Neuronal stem cell (in vitro differentiated cells): ENCODE results near the gene EIF5.
A peak's percentile ranks its signal among the peaks of the same experiment; 100 is the strongest.

ENCODE experiments used
- DNase-seq: peaks from one replicate; pipeline ENCODE4 v3.0.0-alpha.2; 2013; ENCODE audit warnings: low spot score
- H2AFZ ChIP-seq: one replicate; pipeline ENCODE4 v1.6.1; 2013; ENCODE audit warnings: mild to moderate bottlenecking, low read length, inconsistent platforms
- H2AK5ac ChIP-seq: 2 replicates; pipeline ENCODE4 v1.6.1; 2013; ENCODE audit warnings: low read depth, mild to moderate bottlenecking, inconsistent platforms, low read length, moderate library complexity, mixed read lengths
- H2BK120ac ChIP-seq: 2 replicates; pipeline ENCODE4 v1.6.1; 2013; ENCODE audit warnings: low read depth, mild to moderate bottlenecking, inconsistent platforms, low read length, moderate library complexity, mixed read lengths
- H2BK12ac ChIP-seq: one replicate; pipeline ENCODE4 v1.6.1; 2013; ENCODE audit warnings: low read length, inconsistent platforms
- H2BK15ac ChIP-seq: 2 replicates; pipeline ENCODE4 v1.6.1; 2013; ENCODE audit warnings: mild to moderate bottlenecking, low read length, inconsistent platforms, mixed read lengths
- H2BK5ac ChIP-seq: one replicate; pipeline ENCODE4 v1.6.1; 2013; ENCODE audit warnings: inconsistent platforms, mild to moderate bottlenecking, low read length, moderate library complexity
- H3K14ac ChIP-seq: one replicate; pipeline ENCODE4 v1.6.1; 2013; ENCODE audit warnings: low read length, inconsistent platforms
- H3K18ac ChIP-seq: 2 replicates; pipeline ENCODE4 v1.6.1; 2013; ENCODE audit warnings: low read length, inconsistent platforms
- H3K23ac ChIP-seq: 2 replicates; pipeline ENCODE4 v1.6.1; 2013; ENCODE audit warnings: low read depth, mild to moderate bottlenecking, mixed read lengths, low read length, inconsistent platforms; ENCODE audit not compliant: poor library complexity
- H3K27ac ChIP-seq: replicated peaks from 3 replicates; pipeline ENCODE4 v1.5.1; 2013; ENCODE audit warnings: low read length, inconsistent platforms
- H3K27me3 ChIP-seq, 3 experiments: 2 replicates each; pipeline ENCODE4 v1.6.1; 2013; ENCODE audit warnings: low read length in 3 of 3, mild to moderate bottlenecking in 2 of 3, inconsistent platforms in 1 of 3, low read depth in 1 of 3, mixed read lengths in 1 of 3, moderate library complexity in 1 of 3; ENCODE audit not compliant: control insufficient read depth in 3 of 3, insufficient read depth in 3 of 3
- H3K36me3 ChIP-seq, 2 donors: replicated peaks in 1 of 2; 2 replicates each; pipeline ENCODE4 v1.6.1; 2013; ENCODE audit warnings: low read length in 2 of 2; ENCODE audit not compliant: control insufficient read depth in 2 of 2, insufficient read depth in 2 of 2
- H3K4ac ChIP-seq: 2 replicates; pipeline ENCODE4 v1.6.1; 2013; ENCODE audit warnings: inconsistent platforms, mild to moderate bottlenecking, low read length, moderate library complexity
- H3K4me1 ChIP-seq, 2 donors: 1 replicate in 1 of 2; 2 replicates in 1 of 2; pipeline ENCODE4 v1.6.1; 2013; ENCODE audit warnings: low read length in 2 of 2, low read depth in 1 of 2; ENCODE audit not compliant: control insufficient read depth in 2 of 2, insufficient read depth in 1 of 2
- H3K4me2 ChIP-seq: one replicate; pipeline ENCODE4 v1.6.1; 2013; ENCODE audit warnings: mild to moderate bottlenecking, low read length, inconsistent platforms; ENCODE audit not compliant: insufficient read depth, poor library complexity, severe bottlenecking
- H3K4me3 ChIP-seq, 2 donors: 2 replicates each; pipeline ENCODE4 v1.5.1; 2013; ENCODE audit warnings: low read length in 2 of 2, mild to moderate bottlenecking in 2 of 2, inconsistent platforms in 1 of 2, moderate library complexity in 1 of 2
- H3K79me1 ChIP-seq: one replicate; pipeline ENCODE4 v1.6.1; 2013; ENCODE audit warnings: low read depth, mild to moderate bottlenecking, inconsistent platforms, low read length, moderate library complexity
- H3K9ac ChIP-seq: one replicate; pipeline ENCODE4 v1.6.1; 2013; ENCODE audit warnings: mild to moderate bottlenecking, low read depth, low read length, inconsistent platforms; ENCODE audit not compliant: poor library complexity
- H3K9me3 ChIP-seq, 2 donors: replicated peaks in 1 of 2; 2 replicates each; pipeline versions ENCODE3 to v1.6.1; 2013; ENCODE audit warnings: low read length in 2 of 2, mild to moderate bottlenecking in 2 of 2, inconsistent platforms in 1 of 2, low read depth in 1 of 2, mixed read lengths in 1 of 2, moderate library complexity in 1 of 2; ENCODE audit not compliant: control insufficient read depth in 2 of 2, insufficient read depth in 1 of 2
- H4K8ac ChIP-seq: one replicate; pipeline ENCODE4 v1.6.1; 2013; ENCODE audit warnings: low read depth, mild to moderate bottlenecking, inconsistent platforms, low read length, moderate library complexity
- H4K91ac ChIP-seq: one replicate; pipeline ENCODE4 v1.6.1; 2013; ENCODE audit warnings: low read length, low read depth, mild to moderate bottlenecking, inconsistent platforms; ENCODE audit not compliant: poor library complexity
- WGBS, 2 donors: extraction: QIAGEN DNeasy Blood & Tissue Kit; methylation state at CpG; one replicate each; pipeline ENCODE4 v1.1.7; 2013; ENCODE audit warnings: missing lambda C conversion rate in 2 of 2, mixed read lengths in 1 of 2; ENCODE audit not compliant: insufficient read length in 2 of 2, insufficient replicate concordance in 1 of 2; ENCODE audit errors: extremely low coverage in 2 of 2; 5-methylcytosine and 5-hydroxymethylcytosine counted together

EIF5 gene

DNA sequence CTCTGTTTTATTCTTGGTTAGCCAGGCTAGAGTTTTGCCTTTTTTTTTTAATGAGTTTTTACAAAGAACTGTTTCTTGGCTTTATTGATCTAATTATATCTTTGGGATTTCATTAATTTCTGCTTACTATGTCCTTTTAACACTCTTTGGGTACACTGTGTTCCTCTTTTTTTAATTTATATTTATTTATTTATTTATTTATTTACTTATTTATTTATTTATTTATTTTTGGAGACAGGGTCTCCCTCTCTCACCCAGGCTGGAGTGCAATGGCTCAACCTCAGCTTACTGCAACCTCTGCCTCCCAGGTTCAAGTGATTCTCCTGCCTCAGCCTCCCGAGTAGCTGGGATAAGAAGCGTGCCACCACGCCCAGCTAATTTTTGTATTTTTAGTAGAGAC, 36.0 kb downstream of the EIF5 start:
- Histone ChIP-seq H3K4me1 (peaks cover 0 to 2% of the 10 kb centered on the region in 2 donors), H3K27me3 (peaks cover 0 to 5% (median 0%) of the 10 kb centered on the region in 3 experiments), H2AFZ (no peak overlapping the region), H2BK15ac (no peak overlapping the region), H2BK5ac (no peak overlapping the region), H2BK12ac (no peak overlapping the region), H3K4ac (no peak overlapping the region), H3K4me2 (no peak overlapping the region), H3K36me3 (no peaks in the 10 kb centered on the region), H2AK5ac (no peak overlapping the region), H2BK120ac (no peak overlapping the region), H3K79me1 (no peaks in the 10 kb centered on the region), H3K18ac (no peak overlapping the region), H3K23ac (no peak overlapping the region), H4K91ac (no peak overlapping the region), H3K14ac (no peak overlapping the region), H3K9ac (no peak overlapping the region), H3K4me3 (no peak overlapping the region), H3K27ac (no peak overlapping the region), H4K8ac (no peak overlapping the region), H3K9me3 (no peaks in the 10 kb centered on the region)
- DNase-seq = no peak
- WGBS, 2 donors = no CpG with 5 or more reads among the region's 3 CpGs

DNA sequence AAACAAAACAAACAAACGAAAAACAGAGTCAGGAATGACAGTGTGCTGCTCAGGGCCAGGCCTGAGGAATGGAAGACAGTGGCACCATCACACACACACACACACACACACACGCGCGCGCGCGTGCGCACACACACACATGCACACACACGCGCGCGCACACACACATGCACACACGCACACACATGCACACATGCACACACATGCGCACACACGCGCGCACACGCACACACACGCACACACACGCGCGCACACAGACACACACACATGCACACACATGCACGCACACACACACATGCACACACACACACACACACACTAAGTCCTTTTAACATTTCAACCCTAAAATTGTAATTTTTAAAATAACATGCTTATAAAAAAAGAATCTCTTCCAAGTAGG, 38.0 kb downstream of the EIF5 start:
- DNase-seq = no peak
- no peak overlapping the region for H2BK15ac ChIP-seq
- H3K4me2 ChIP-seq = no peak overlapping the region
- H4K91ac ChIP-seq = no peak overlapping the region
- peaks cover 0 to 2% of the 10 kb centered on the region in 2 donors for H3K4me1 ChIP-seq
- no CpG with 5 or more reads among the region's 23 CpGs for WGBS, 2 donors
- no peak overlapping the region for H2BK12ac ChIP-seq
- no peak overlapping the region for H3K4me3 ChIP-seq
- H3K14ac ChIP-seq = no peak overlapping the region
- H3K79me1 ChIP-seq = no peaks in the 10 kb centered on the region
- H2AK5ac ChIP-seq = no peak overlapping the region
- H4K8ac ChIP-seq = no peak overlapping the region
- no peaks in the 10 kb centered on the region for H3K9me3 ChIP-seq
- no peak overlapping the region for H3K4ac ChIP-seq
- H3K23ac ChIP-seq = no peak overlapping the region
- no peak overlapping the region for H3K18ac ChIP-seq
- H3K36me3 ChIP-seq = no peaks in the 10 kb centered on the region
- H3K9ac ChIP-seq = no peak overlapping the region
- no peak overlapping the region for H3K27ac ChIP-seq
- H2BK120ac ChIP-seq = no peak overlapping the region
- H3K27me3 ChIP-seq = peaks cover 0 to 5% (median 2%) of the 10 kb centered on the region in 3 experiments
- H2BK5ac ChIP-seq = no peak overlapping the region
- no peak overlapping the region for H2AFZ ChIP-seq

DNA sequence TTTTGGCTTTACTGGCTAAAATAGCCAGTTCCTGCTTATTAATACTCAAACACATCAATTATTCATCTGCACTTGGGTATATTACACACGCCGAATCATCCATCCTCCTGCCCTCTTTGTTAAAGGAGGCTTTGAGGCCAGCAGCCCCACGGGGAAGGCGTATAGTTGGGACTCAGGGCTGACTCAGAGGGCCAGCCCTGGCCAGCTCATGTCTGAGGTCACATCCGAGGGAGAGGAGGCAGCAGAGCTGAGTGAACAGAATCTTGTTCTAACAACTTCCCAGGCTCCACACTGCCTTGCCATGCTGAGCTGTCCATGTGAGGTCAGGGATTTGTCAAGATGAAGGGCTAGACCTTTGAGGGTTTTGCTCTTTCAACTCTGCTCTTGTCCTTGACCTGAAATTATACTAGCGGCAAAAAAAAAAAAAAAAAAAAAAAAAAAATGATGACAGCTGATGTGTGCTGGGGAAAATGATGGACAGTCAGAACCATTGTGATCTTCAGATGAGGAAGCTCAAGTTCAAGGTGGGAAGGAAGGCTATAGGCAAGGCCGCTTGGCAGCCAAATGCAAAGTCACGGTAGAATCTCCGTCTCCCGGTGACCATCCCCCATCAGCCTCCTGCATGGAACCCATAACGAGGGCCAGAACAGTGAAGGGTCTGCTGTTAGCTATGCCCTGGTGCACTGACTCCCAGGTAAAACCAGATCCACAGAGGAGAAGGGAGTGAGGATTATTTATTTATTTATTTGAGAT, 38.7 kb downstream of the EIF5 start:
- Histone ChIP-seq H3K36me3 (no peaks in the 10 kb centered on the region), H3K4ac (no peak overlapping the region), H3K79me1 (no peaks in the 10 kb centered on the region), H4K8ac (no peak overlapping the region), H3K14ac (no peak overlapping the region), H2BK120ac (no peak overlapping the region), H2AFZ (peak overlapping the region; percentile 27), H3K27ac (no peak overlapping the region), H3K27me3 (peaks cover 0 to 5% (median 2%) of the 10 kb centered on the region in 3 experiments), H3K4me3 (no peak overlapping the region), H3K9ac (no peak overlapping the region), H3K4me1 (peaks cover 0 to 2% of the 10 kb centered on the region in 2 donors), H2BK5ac (no peak overlapping the region), H2AK5ac (no peak overlapping the region), H2BK15ac (no peak overlapping the region), H3K9me3 (no peaks in the 10 kb centered on the region), H2BK12ac (no peak overlapping the region), H3K4me2 (no peak overlapping the region), H4K91ac (no peak overlapping the region), H3K18ac (no peak overlapping the region), H3K23ac (no peak overlapping the region)
- WGBS, 2 donors = no CpG with 5 or more reads among the region's 11 CpGs
- DNase-seq = no peak

DNA sequence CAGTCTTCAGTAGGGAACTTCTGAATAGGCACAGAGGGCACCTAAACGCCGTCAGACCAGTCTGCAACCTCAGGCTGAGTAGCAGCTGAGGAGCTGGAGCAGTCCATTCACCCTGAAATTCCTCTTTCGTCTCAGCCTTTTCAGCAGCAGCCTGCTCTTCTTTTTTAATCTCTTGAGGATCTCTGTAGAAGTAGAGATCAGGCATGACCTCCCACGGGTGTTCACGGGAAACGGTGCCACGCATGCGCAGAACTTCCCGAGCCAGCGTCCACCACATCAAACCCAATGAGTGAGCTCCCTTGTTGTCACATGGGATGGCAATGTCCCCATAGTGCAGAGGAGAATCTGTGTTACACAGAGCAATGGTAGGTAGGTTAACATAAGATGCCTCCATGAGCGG, 40.1 kb downstream of the EIF5 start:
- Histone ChIP-seq H3K23ac (no peak overlapping the region), H4K8ac (no peak overlapping the region), H3K4me3 (no peak overlapping the region), H3K18ac (no peak overlapping the region), H3K27me3 (peaks cover 0 to 13% (median 2%) of the 10 kb centered on the region in 3 experiments), H2BK5ac (no peak overlapping the region), H3K79me1 (no peaks in the 10 kb centered on the region), H3K27ac (no peak overlapping the region), H2AFZ (no peak overlapping the region), H3K4me2 (no peak overlapping the region), H3K9me3 (no peaks in the 10 kb centered on the region), H2AK5ac (peak overlapping the region; percentile 63), H4K91ac (no peak overlapping the region), H3K14ac (peak overlapping the region; percentile 38), H3K36me3 (no peaks in the 10 kb centered on the region), H3K4ac (no peak overlapping the region), H2BK15ac (no peak overlapping the region), H3K4me1 (peaks cover 0 to 2% of the 10 kb centered on the region in 2 donors), H2BK12ac (no peak overlapping the region), H2BK120ac (no peak overlapping the region), H3K9ac (no peak overlapping the region)
- no CpG with 5 or more reads among the region's 11 CpGs for WGBS, 2 donors
- DNase-seq = no peak
